Epidermal melanocyte (primary cell): ENCODE measurements around the gene ATP6V0E2.

Experiments
- DNase-seq: peaks from one replicate; pipeline ENCODE4 v3.0.0; 2011; ENCODE audit warnings: low spot score; ENCODE audit not compliant: insufficient read length

The ATP6V0E2 gene

GRCh38 chr7:149861728-149862045, 12.1 kb upstream of the ATP6V0E2 start:
- no peak for DNase-seq

GRCh38 chr7:149862156-149862555, 11.6 kb upstream of the ATP6V0E2 start:
- no peak for DNase-seq

- no peak for DNase-seq
Measured at GRCh38 chr7:149863500-149863899, 10.3 kb upstream of the ATP6V0E2 start.

GRCh38 chr7:149864023-149864422, 9.7 kb upstream of the ATP6V0E2 start:
- no peak for DNase-seq

GRCh38 chr7:149864751-149865150, 9.0 kb upstream of the ATP6V0E2 start:
- no peak for DNase-seq

GRCh38 chr7:149865437-149865836, 8.3 kb upstream of the ATP6V0E2 start:
- no peak for DNase-seq

- no peak for DNase-seq
Measured at GRCh38 chr7:149866139-149866778, 7.5 kb upstream of the ATP6V0E2 start.

- no peak for DNase-seq
Measured at GRCh38 chr7:149866779-149867447, 6.9 kb upstream of the ATP6V0E2 start.

- no peak for DNase-seq
Measured at GRCh38 chr7:149867762-149868622, 5.8 kb upstream of the ATP6V0E2 start.

GRCh38 chr7:149868623-149869290, 5.0 kb upstream of the ATP6V0E2 start:
- no peak for DNase-seq

GRCh38 chr7:149869291-149869650, 4.5 kb upstream of the ATP6V0E2 start:
- no peak for DNase-seq

GRCh38 chr7:149869867-149870266, 3.9 kb upstream of the ATP6V0E2 start:
- DNase-seq, result no peak

- no peak for DNase-seq
Measured at GRCh38 chr7:149870274-149870673, 3.5 kb upstream of the ATP6V0E2 start.

- DNase-seq, result no peak
Measured at GRCh38 chr7:149870701-149871483, 2.9 kb upstream of the ATP6V0E2 start.

- no peak for DNase-seq
Measured at GRCh38 chr7:149871576-149871975, 2.2 kb upstream of the ATP6V0E2 start.

GRCh38 chr7:149872419-149873073, 1.2 kb upstream of the ATP6V0E2 start:
- peak; percentile 95 for DNase-seq

GRCh38 chr7:149873970-149874643, 338 bp downstream of the ATP6V0E2 start:
- DNase-seq, result no peak

GRCh38 chr7:149874644-149875028, 867 bp downstream of the ATP6V0E2 start:
- no peak for DNase-seq

GRCh38 chr7:149875396-149875795, 1.6 kb downstream of the ATP6V0E2 start:
- DNase-seq, result no peak

GRCh38 chr7:149877890-149878522, 4.2 kb downstream of the ATP6V0E2 start:
- DNase-seq, result no peak
